Measurements from ENCODE around the gene SETD3.

DNA sequence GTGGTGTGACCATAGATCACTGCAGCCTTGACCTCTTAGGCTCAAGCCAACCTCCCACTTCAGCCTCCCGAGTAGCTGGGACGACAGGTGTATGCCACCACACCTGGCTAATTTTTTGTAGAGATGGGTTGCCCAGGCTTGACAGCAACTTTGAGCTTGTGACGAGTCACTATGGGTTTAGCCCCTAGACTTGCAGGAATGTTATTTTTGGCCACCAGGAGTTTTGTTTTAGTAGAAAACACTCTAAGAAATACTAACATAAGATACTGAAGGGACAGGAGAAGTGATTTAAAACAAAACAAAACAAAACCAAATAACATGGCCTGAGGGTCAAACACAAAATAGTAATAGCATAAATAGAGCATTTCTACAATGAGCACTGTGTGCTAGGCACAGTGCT lies 26.4 kb downstream of the SETD3 start:
- TF ChIP-seq POLR2AphosphoS5 (IDR thresholded peaks at IDR 0.05; ENCODE audit: low read length): no peak
- TF ChIP-seq CTCF (IDR thresholded peaks at IDR 0.05 in 2 of 3, conservative IDR thresholded peaks at IDR 0.05 in 1 of 3; ENCODE audit: control insufficient read depth in 2 of 3, extremely low read depth in 1 of 3, insufficient read depth in 1 of 3, low read depth in 3 of 3, low read length in 3 of 3): no peak
- TF ChIP-seq POLR2A (IDR thresholded peaks at IDR 0.05; ENCODE audit: low read depth, low read length): no peak
- no peak for TF ChIP-seq MLLT1 (IDR thresholded peaks at IDR 0.05)
- TF ChIP-seq BHLHE40 (IDR thresholded peaks at IDR 0.05; ENCODE audit: borderline replicate concordance in 1 of 2, low read depth in 2 of 2, low read length in 1 of 2): no peak
- no peak for TF ChIP-seq CREM (IDR thresholded peaks at IDR 0.05; ENCODE audit: low read depth)
- TF ChIP-seq, protein P1, sequence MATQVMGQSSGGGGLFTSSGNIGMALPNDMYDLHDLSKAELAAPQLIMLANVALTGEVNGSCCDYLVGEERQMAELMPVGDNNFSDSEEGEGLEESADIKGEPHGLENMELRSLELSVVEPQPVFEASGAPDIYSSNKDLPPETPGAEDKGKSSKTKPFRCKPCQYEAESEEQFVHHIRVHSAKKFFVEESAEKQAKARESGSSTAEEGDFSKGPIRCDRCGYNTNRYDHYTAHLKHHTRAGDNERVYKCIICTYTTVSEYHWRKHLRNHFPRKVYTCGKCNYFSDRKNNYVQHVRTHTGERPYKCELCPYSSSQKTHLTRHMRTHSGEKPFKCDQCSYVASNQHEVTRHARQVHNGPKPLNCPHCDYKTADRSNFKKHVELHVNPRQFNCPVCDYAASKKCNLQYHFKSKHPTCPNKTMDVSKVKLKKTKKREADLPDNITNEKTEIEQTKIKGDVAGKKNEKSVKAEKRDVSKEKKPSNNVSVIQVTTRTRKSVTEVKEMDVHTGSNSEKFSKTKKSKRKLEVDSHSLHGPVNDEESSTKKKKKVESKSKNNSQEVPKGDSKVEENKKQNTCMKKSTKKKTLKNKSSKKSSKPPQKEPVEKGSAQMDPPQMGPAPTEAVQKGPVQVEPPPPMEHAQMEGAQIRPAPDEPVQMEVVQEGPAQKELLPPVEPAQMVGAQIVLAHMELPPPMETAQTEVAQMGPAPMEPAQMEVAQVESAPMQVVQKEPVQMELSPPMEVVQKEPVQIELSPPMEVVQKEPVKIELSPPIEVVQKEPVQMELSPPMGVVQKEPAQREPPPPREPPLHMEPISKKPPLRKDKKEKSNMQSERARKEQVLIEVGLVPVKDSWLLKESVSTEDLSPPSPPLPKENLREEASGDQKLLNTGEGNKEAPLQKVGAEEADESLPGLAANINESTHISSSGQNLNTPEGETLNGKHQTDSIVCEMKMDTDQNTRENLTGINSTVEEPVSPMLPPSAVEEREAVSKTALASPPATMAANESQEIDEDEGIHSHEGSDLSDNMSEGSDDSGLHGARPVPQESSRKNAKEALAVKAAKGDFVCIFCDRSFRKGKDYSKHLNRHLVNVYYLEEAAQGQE (IDR thresholded peaks at IDR 0.05; ENCODE audit: low read depth, low read length): no peak
- no peak for TF ChIP-seq BCL11A (IDR thresholded peaks at IDR 0.05; ENCODE audit: low read depth, low read length)
- TF ChIP-seq NFYA (IDR thresholded peaks at IDR 0.05; ENCODE audit: borderline replicate concordance, low read depth, low read length): no peak
- TF ChIP-seq JUND (IDR thresholded peaks at IDR 0.05; ENCODE audit: low read depth, low read length): no peak
- TF ChIP-seq RFX5 (IDR thresholded peaks at IDR 0.05; ENCODE audit: low read depth, low read length): no peak
- TF ChIP-seq ZNF24 (IDR thresholded peaks at IDR 0.05): no peak
- TF ChIP-seq MEF2A (IDR thresholded peaks at IDR 0.05; ENCODE audit: insufficient read depth, low read depth, low read length): no peak
- TF ChIP-seq, protein P2, sequence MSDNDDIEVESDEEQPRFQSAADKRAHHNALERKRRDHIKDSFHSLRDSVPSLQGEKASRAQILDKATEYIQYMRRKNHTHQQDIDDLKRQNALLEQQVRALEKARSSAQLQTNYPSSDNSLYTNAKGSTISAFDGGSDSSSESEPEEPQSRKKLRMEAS (IDR thresholded peaks at IDR 0.05; ENCODE audit: low read depth, low read length): no peak

Measured in GM12878 (cell line).